Trophoblast cell (in vitro differentiated cells and primary cell): ENCODE data around the gene MYZAP.

Experiments used
- DNase-seq, 2 donors: peaks; one replicate each; pipeline ENCODE4 v3.0.0-alpha.2; 2016
- H2AFZ ChIP-seq: 2 replicates; pipeline ENCODE4 v1.6.1; 2013; ENCODE audit warnings: low read length, moderate library complexity, mild to moderate bottlenecking; ENCODE audit not compliant: insufficient read depth, poor library complexity
- H2AK5ac ChIP-seq: 2 replicates; pipeline ENCODE4 v1.6.1; 2013; ENCODE audit warnings: mild to moderate bottlenecking, low read length
- H2BK120ac ChIP-seq: 2 replicates; pipeline ENCODE4 v1.6.1; 2013; ENCODE audit warnings: low read length, mild to moderate bottlenecking, moderate library complexity; ENCODE audit not compliant: insufficient read depth, poor library complexity
- H2BK12ac ChIP-seq: 2 replicates; pipeline ENCODE4 v1.6.1; 2013; ENCODE audit warnings: mild to moderate bottlenecking, low read length, moderate library complexity
- H2BK5ac ChIP-seq: 2 replicates; pipeline ENCODE4 v1.6.1; 2013; ENCODE audit warnings: low read length, low read depth, moderate library complexity, mild to moderate bottlenecking; ENCODE audit not compliant: poor library complexity
- H3K14ac ChIP-seq: 2 replicates; pipeline ENCODE4 v1.6.1; 2013; ENCODE audit warnings: mild to moderate bottlenecking, low read length
- H3K18ac ChIP-seq: 2 replicates; pipeline ENCODE4 v1.6.1; 2013; ENCODE audit warnings: mild to moderate bottlenecking, low read length
- H3K23ac ChIP-seq: 2 replicates; pipeline ENCODE4 v1.6.1; 2013; ENCODE audit warnings: low read length
- H3K27ac ChIP-seq: 2 replicates; pipeline ENCODE4 v1.5.1; 2013; ENCODE audit warnings: low read depth, mild to moderate bottlenecking, inconsistent platforms, low read length, moderate library complexity
- H3K27me3 ChIP-seq: 2 replicates; pipeline ENCODE4 v1.6.1; 2013; ENCODE audit warnings: inconsistent platforms, mild to moderate bottlenecking, low read length, moderate library complexity; ENCODE audit not compliant: insufficient read depth
- H3K36me3 ChIP-seq, 2 experiments: 1 replicate in 1 of 2; 2 replicates in 1 of 2; pipeline ENCODE4 v1.6.1; 2013; ENCODE audit warnings: low read length in 2 of 2, mild to moderate bottlenecking in 2 of 2, moderate library complexity in 1 of 2; ENCODE audit not compliant: insufficient read depth in 2 of 2, control insufficient read depth in 1 of 2
- H3K4ac ChIP-seq: 2 replicates; pipeline ENCODE4 v1.6.1; 2013; ENCODE audit warnings: low read depth, mild to moderate bottlenecking, low read length, moderate library complexity
- H3K4me1 ChIP-seq, 2 experiments: 1 replicate in 1 of 2; 2 replicates in 1 of 2; pipeline ENCODE4 v1.6.1; 2013; ENCODE audit warnings: low read length in 2 of 2, mild to moderate bottlenecking in 2 of 2, moderate library complexity in 1 of 2; ENCODE audit not compliant: insufficient read depth in 2 of 2, control insufficient read depth in 1 of 2
- H3K4me2 ChIP-seq: 2 replicates; pipeline ENCODE4 v1.6.1; 2013; ENCODE audit warnings: inconsistent platforms, mild to moderate bottlenecking, low read length, moderate library complexity
- H3K4me3 ChIP-seq: 2 replicates; pipeline ENCODE4 v1.5.1; 2013; ENCODE audit warnings: mild to moderate bottlenecking, low read depth, low read length, inconsistent platforms
- H3K79me1 ChIP-seq: one replicate; pipeline ENCODE4 v1.6.1; 2013; ENCODE audit warnings: low read length
- H3K79me2 ChIP-seq: 2 replicates; pipeline ENCODE4 v1.6.1; 2013; ENCODE audit warnings: low read length, mild to moderate bottlenecking; ENCODE audit not compliant: control insufficient read depth, insufficient read depth, poor library complexity
- H3K9ac ChIP-seq: 2 replicates; pipeline ENCODE4 v1.6.1; 2013; ENCODE audit warnings: mild to moderate bottlenecking, low read length
- H3K9me3 ChIP-seq: 2 replicates; pipeline ENCODE4 v1.6.1; 2013; ENCODE audit warnings: low read depth, mild to moderate bottlenecking, control low read depth, inconsistent platforms, low read length; ENCODE audit not compliant: insufficient read depth
- H4K12ac ChIP-seq: 2 replicates; pipeline ENCODE4 v1.6.1; 2013; ENCODE audit warnings: low read depth, mild to moderate bottlenecking, low read length, moderate library complexity
- H4K8ac ChIP-seq: 2 replicates; pipeline ENCODE4 v1.6.1; 2013; ENCODE audit warnings: low read depth, mild to moderate bottlenecking, low read length, moderate library complexity
- H4K91ac ChIP-seq: one replicate; pipeline ENCODE4 v1.6.1; 2013; ENCODE audit warnings: low read depth, mild to moderate bottlenecking, low read length, moderate library complexity
- WGBS: extraction: QIAGEN DNeasy Blood & Tissue Kit; methylation state at CpG from one replicate; pipeline ENCODE4 v1.1.7; 2013; ENCODE audit warnings: missing lambda C conversion rate; ENCODE audit not compliant: insufficient read length, insufficient coverage; ENCODE audit errors: extremely low coverage; 5-methylcytosine and 5-hydroxymethylcytosine counted together

The MYZAP gene

GRCh38 chr15:57720867-57721266 is 129.2 kb downstream of the MYZAP start:
- H3K27ac ChIP-seq: no peak overlapping the region
- no peak overlapping the region for H3K4me2 ChIP-seq
- no peaks in the 10 kb centered on the region for H3K79me2 ChIP-seq
- no peak overlapping the region for H3K4ac ChIP-seq
- H3K18ac ChIP-seq: no peak overlapping the region
- no peak for DNase-seq
- no peaks in the 10 kb centered on the region for H3K79me1 ChIP-seq
- H4K8ac ChIP-seq: no peak overlapping the region
- H3K4me3 ChIP-seq: no peak overlapping the region
- no peak overlapping the region for H3K23ac ChIP-seq
- H3K9ac ChIP-seq: no peak overlapping the region
- no peak overlapping the region for H2AK5ac ChIP-seq
- H2BK120ac ChIP-seq: no peak overlapping the region
- no CpG with 5 or more reads among the region's 3 CpGs for WGBS
- H4K91ac ChIP-seq: no peak overlapping the region
- H3K14ac ChIP-seq: no peak overlapping the region
- H3K36me3 ChIP-seq: peaks cover 2 to 3% of the 10 kb centered on the region in 2 experiments
- no peak overlapping the region for H4K12ac ChIP-seq
- H2AFZ ChIP-seq: no peak overlapping the region
- H3K27me3 ChIP-seq: no peaks in the 10 kb centered on the region
- no peaks in the 10 kb centered on the region for H3K4me1 ChIP-seq
- H3K9me3 ChIP-seq: no peaks in the 10 kb centered on the region
- no peak overlapping the region for H2BK12ac ChIP-seq
- H2BK5ac ChIP-seq: no peak overlapping the region

GRCh38 chr15:57726411-57726810 is 134.7 kb downstream of the MYZAP start:
- DNase-seq: no peak
- Histone ChIP-seq H3K27ac (no peak overlapping the region), H4K91ac (no peak overlapping the region), H3K14ac (no peak overlapping the region), H3K4ac (no peak overlapping the region), H3K36me3 (no peaks in the 10 kb centered on the region), H4K12ac (no peak overlapping the region), H2BK5ac (no peak overlapping the region), H3K4me2 (no peak overlapping the region), H3K4me1 (peaks cover under 1 to 3% of the 10 kb centered on the region in 2 experiments), H2BK12ac (no peak overlapping the region), H3K4me3 (no peak overlapping the region), H2BK120ac (no peak overlapping the region), H3K79me1 (no peaks in the 10 kb centered on the region), H3K9ac (no peak overlapping the region), H4K8ac (no peak overlapping the region), H3K18ac (no peak overlapping the region), H3K9me3 (no peaks in the 10 kb centered on the region), H2AFZ (no peak overlapping the region), H3K79me2 (no peaks in the 10 kb centered on the region), H3K27me3 (no peaks in the 10 kb centered on the region), H3K23ac (no peak overlapping the region), H2AK5ac (no peak overlapping the region)
- WGBS: no CpG with 5 or more reads among the region's 3 CpGs

- Histone ChIP-seq H3K9me3 (no peaks in the 10 kb centered on the region), H2BK120ac (no peak overlapping the region), H3K27ac (no peak overlapping the region), H4K12ac (no peak overlapping the region), H3K4me1 (peaks cover 4 to 7% of the 10 kb centered on the region in 2 experiments), H4K8ac (no peak overlapping the region), H2BK12ac (no peak overlapping the region), H4K91ac (no peak overlapping the region), H3K79me1 (no peaks in the 10 kb centered on the region), H3K9ac (no peak overlapping the region), H3K79me2 (no peaks in the 10 kb centered on the region), H2AFZ (no peak overlapping the region), H2AK5ac (no peak overlapping the region), H3K23ac (no peak overlapping the region), H3K4me2 (no peak overlapping the region), H3K4me3 (no peak overlapping the region), H3K4ac (no peak overlapping the region), H2BK5ac (no peak overlapping the region), H3K18ac (no peak overlapping the region), H3K14ac (no peak overlapping the region), H3K27me3 (no peaks in the 10 kb centered on the region), H3K36me3 (no peaks in the 10 kb centered on the region)
- DNase-seq: no peak
- WGBS: no CpG with 5 or more reads among the region's 6 CpGs
Measured at GRCh38 chr15:57727031-57727430, 135.3 kb downstream of the MYZAP start.

- no peak overlapping the region for H3K27ac ChIP-seq
- H3K79me1 ChIP-seq: no peaks in the 10 kb centered on the region
- H3K4me2 ChIP-seq: no peak overlapping the region
- no peak overlapping the region for H2BK120ac ChIP-seq
- no peak overlapping the region for H3K18ac ChIP-seq
- no peak overlapping the region for H4K8ac ChIP-seq
- H3K79me2 ChIP-seq: no peaks in the 10 kb centered on the region
- no peak overlapping the region for H4K91ac ChIP-seq
- H3K9ac ChIP-seq: no peak overlapping the region
- H3K4me1 ChIP-seq: peaks cover 7% of the 10 kb centered on the region in 2 experiments
- WGBS: no CpG with 5 or more reads among the region's 8 CpGs
- no peak overlapping the region for H4K12ac ChIP-seq
- no peak overlapping the region for H2AK5ac ChIP-seq
- no peaks in the 10 kb centered on the region for H3K27me3 ChIP-seq
- no peaks in the 10 kb centered on the region for H3K36me3 ChIP-seq
- H2BK5ac ChIP-seq: no peak overlapping the region
- no peak overlapping the region for H2BK12ac ChIP-seq
- H2AFZ ChIP-seq: no peak overlapping the region
- no peaks in the 10 kb centered on the region for H3K9me3 ChIP-seq
- DNase-seq: no peak
- no peak overlapping the region for H3K14ac ChIP-seq
- H3K4me3 ChIP-seq: no peak overlapping the region
- no peak overlapping the region for H3K4ac ChIP-seq
- H3K23ac ChIP-seq: no peak overlapping the region
Measured at GRCh38 chr15:57728436-57728835, 136.7 kb downstream of the MYZAP start.
